Endothelial cell (in vitro differentiated cells): ENCODE measurements around the gene GRM6. TPM values are rescaled to one million over a fixed set of nuclear protein-coding genes. Genes with fewer than 3 reads are reported as not detected.
A peak's percentile ranks its signal among the peaks of the same experiment; 100 is the strongest.

Experiments
- DNase-seq: peaks from one replicate; pipeline ENCODE4 v3.0.0; 2021; ENCODE audit warnings: low spot score
- H3K27ac Mint-ChIP-seq: one replicate; pipeline ENCODE4 v1.8.0; 2021; ENCODE audit warnings: mixed read lengths, inconsistent platforms; ENCODE audit not compliant: unreplicated experiment
- H3K27me3 Mint-ChIP-seq: one replicate; pipeline ENCODE4 v1.8.0; 2021; ENCODE audit warnings: mild to moderate bottlenecking, moderate library complexity, mixed read lengths, inconsistent platforms; ENCODE audit not compliant: unreplicated experiment
- H3K36me3 Mint-ChIP-seq: one replicate; pipeline ENCODE4 v1.8.0; 2021; ENCODE audit warnings: mild to moderate bottlenecking, low read depth, mixed read lengths, inconsistent platforms; ENCODE audit not compliant: unreplicated experiment
- H3K4me1 Mint-ChIP-seq: one replicate; pipeline ENCODE4 v1.8.0; 2021; ENCODE audit warnings: mild to moderate bottlenecking, mixed read lengths, inconsistent platforms; ENCODE audit not compliant: unreplicated experiment
- H3K4me3 Mint-ChIP-seq: one replicate; pipeline ENCODE4 v1.8.0; 2021; ENCODE audit warnings: mild to moderate bottlenecking, mixed read lengths, inconsistent platforms; ENCODE audit not compliant: unreplicated experiment
- H3K9me3 Mint-ChIP-seq: one replicate; pipeline ENCODE4 v1.8.0; 2021; ENCODE audit warnings: mixed read lengths, inconsistent platforms; ENCODE audit not compliant: unreplicated experiment
- total RNA-seq: library from RNA; stranded (reverse); fragmentation: NEBNext Ultra II Directional; extraction: Animal tissue kit (Norgen Biotek cat#: 25700); gene quantifications from one replicate; pipeline ENCODE4 v1.2.1, GENCODE V29; 2021; ENCODE audit not compliant: unreplicated experiment
- TF ChIP-seq, protein P1 (sequence below): fragments of 200-600 bp; sonication (generic); IDR thresholded peaks from one replicate; pipeline ENCODE4 v1.5.0; 2021; ENCODE audit warnings: antibody characterized with exemption; ENCODE audit not compliant: unreplicated experiment

The GRM6 gene
- total RNA-seq, 1 donor from 2014 or later, result not detected

DNA sequence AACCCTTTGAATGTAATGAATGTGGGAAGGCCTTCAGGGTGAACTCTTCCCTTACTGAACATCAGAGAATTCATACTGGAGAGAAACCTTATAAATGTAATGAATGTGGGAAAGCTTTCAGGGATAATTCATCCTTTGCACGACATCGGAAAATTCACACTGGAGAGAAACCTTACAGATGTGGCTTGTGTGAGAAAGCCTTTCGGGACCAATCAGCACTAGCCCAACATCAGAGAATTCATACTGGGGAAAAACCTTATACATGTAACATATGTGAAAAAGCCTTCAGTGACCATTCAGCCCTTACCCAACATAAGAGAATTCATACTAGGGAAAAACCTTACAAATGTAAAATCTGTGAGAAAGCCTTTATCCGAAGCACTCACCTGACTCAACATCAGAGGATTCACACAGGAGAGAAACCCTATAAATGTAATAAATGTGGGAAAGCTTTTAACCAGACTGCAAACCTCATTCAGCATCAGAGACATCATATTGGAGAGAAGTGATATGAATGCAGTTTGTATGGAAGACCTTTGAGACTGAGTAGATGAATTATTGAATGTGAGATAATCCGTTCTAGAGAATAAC, 29.6 kb downstream of the GRM6 start:
- Mint-ChIP-seq H3K4me1 (no peaks in the 10 kb centered on the region), H3K27me3 (peaks cover 13% of the 10 kb centered on the region), H3K4me3 (no peak overlapping the region), H3K9me3 (peaks cover 51% of the 10 kb centered on the region), H3K36me3 (peaks cover 40% of the 10 kb centered on the region), H3K27ac (no peak overlapping the region)
- TF ChIP-seq, protein P1, sequence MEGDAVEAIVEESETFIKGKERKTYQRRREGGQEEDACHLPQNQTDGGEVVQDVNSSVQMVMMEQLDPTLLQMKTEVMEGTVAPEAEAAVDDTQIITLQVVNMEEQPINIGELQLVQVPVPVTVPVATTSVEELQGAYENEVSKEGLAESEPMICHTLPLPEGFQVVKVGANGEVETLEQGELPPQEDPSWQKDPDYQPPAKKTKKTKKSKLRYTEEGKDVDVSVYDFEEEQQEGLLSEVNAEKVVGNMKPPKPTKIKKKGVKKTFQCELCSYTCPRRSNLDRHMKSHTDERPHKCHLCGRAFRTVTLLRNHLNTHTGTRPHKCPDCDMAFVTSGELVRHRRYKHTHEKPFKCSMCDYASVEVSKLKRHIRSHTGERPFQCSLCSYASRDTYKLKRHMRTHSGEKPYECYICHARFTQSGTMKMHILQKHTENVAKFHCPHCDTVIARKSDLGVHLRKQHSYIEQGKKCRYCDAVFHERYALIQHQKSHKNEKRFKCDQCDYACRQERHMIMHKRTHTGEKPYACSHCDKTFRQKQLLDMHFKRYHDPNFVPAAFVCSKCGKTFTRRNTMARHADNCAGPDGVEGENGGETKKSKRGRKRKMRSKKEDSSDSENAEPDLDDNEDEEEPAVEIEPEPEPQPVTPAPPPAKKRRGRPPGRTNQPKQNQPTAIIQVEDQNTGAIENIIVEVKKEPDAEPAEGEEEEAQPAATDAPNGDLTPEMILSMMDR, result no peak
- no peak for DNase-seq

DNA sequence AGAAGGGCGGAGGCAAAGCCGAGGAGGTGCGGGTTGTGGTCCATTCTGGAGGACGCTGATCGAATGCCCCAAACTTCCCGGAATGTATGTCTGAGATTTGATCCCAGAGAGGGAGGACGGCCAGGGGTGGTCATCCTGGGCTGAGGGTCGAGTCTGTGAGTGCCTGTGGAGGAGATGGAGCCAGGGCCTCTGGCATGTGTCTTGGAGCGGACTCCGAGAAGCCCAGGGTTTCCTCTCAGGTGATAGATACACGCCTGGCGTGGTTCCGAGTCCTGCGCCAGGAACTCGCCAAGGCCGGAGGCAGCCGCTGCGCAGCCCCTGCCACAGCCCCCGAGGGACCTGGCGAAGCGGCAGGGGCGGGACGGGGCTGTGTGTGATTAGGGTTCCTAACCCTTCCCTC, 53.8 kb downstream of the GRM6 start:
- peaks cover 56% of the 10 kb centered on the region for H3K9me3 Mint-ChIP-seq
- DNase-seq, result no peak

DNA sequence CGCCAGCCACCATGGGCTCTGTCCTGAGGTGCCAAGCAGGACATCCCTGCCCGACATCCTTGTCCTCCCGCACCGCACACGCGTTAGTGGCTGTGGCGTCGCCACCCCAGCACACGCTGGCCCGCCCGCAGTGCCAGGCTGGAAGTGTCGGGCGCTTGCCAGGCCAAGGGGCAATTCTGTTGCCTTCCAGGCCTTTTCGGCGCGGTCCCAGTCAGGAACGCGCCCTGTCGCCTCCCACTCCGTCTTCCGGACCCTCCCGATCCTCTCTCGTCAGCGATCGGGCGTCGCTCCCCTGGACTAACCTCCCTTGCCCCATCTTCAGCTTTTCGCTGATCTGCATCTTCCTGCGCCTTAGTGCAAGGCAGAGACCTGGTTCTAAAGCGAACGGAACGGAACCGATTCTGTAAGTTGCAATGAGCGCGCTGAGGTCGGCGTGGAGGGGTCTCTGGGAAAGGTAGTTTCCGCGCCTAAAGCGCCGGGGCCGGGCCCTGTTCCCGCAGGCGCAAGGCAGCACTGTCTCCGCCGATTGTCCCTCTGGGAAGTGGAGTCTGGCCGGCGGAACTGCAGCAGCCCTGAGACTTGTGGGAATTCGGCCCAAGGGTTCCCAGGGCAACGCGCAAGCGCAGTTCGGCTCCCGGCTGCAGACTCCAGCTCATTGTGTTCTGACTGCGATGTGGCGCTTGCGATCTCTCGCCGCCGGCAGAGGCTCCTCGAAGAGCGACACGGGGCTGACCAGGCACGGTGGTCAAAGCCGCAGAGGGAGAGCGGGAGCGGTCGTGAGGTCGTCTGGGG, 54.4 kb downstream of the GRM6 start, which contains the start of gene ZNF454:
Gene ZNF454, plus strand, starts transcription at position 630 of the 792 bp plus-strand sequence. CDS start 1,594 bp downstream, outside the sequence.
- Mint-ChIP-seq H3K27ac (no peak within 1 kb of the TSS), H3K4me3 (peak within 1 kb of the TSS; percentile 28)
- DNase-seq, result no peak

More for the DNA sequence above, 53.8 kb downstream of the GRM6 start:
- H3K4me3 Mint-ChIP-seq, result no peak overlapping the region
- H3K36me3 Mint-ChIP-seq, result peaks cover 35% of the 10 kb centered on the region
- H3K27ac Mint-ChIP-seq, result no peak overlapping the region
- H3K4me1 Mint-ChIP-seq, result no peaks in the 10 kb centered on the region
- peaks cover 11% of the 10 kb centered on the region for H3K27me3 Mint-ChIP-seq
- TF ChIP-seq, protein P1, result no peak

DNA sequence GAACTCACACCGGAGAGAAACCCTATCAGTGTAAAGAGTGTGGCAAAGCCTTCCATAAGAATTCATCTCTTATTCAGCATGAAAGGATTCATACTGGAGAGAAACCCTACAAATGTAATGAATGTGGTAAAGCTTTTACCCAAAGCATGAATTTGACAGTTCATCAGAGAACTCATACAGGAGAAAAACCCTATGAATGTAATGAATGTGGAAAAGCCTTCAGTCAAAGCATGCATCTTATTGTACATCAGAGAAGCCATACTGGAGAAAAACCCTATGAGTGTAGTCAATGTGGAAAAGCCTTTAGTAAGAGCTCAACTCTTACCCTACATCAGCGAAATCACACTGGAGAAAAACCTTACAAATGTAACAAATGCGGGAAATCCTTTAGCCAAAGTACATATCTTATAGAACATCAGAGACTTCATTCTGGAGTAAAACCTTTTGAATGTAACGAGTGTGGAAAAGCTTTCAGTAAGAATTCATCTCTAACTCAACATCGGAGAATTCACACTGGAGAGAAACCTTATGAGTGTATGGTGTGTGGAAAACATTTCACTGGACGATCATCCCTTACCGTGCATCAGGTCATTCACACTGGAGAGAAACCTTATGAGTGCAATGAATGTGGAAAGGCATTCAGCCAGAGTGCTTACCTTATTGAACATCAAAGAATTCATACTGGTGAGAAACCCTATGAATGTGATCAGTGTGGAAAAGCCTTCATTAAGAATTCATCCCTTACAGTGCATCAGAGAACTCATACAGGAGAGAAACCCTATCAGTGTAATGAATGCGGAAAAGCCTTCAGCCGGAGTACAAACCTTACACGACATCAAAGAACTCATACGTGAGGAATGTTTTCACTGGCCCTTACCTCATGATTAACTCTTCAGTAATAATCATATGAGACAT, 63.0 kb downstream of the GRM6 start:
- Mint-ChIP-seq H3K27me3 (peaks cover 7% of the 10 kb centered on the region), H3K9me3 (peaks cover 66% of the 10 kb centered on the region), H3K36me3 (peaks cover 50% of the 10 kb centered on the region), H3K4me3 (no peak overlapping the region), H3K27ac (no peak overlapping the region), H3K4me1 (no peaks in the 10 kb centered on the region)
- DNase-seq, result no peak
- TF ChIP-seq, protein P1, result no peak

More for the DNA sequence above, 54.4 kb downstream of the GRM6 start, which contains the start of gene ZNF454:
- TF ChIP-seq, protein P1, result no peak
- no peaks in the 10 kb centered on the region for H3K4me1 Mint-ChIP-seq
- H3K27me3 Mint-ChIP-seq, result peaks cover 11% of the 10 kb centered on the region
- H3K9me3 Mint-ChIP-seq, result peaks cover 59% of the 10 kb centered on the region
- peaks cover 33% of the 10 kb centered on the region for H3K36me3 Mint-ChIP-seq

Other genes with a start within 250 kb of the GRM6 start
- 23.6 TPM for gene ZNF354B, start 135.4 kb downstream of the GRM6 start, total RNA-seq
- gene ZFP2, start 99.4 kb downstream of the GRM6 start, total RNA-seq, result 2.8 TPM
- 0.15 TPM for gene ZNF454, start 54.1 kb downstream of the GRM6 start, total RNA-seq
- 5.9 TPM for gene ZNF879, start 28.5 kb upstream of the GRM6 start, total RNA-seq
- gene ZNF354C, start 65.1 kb upstream of the GRM6 start, total RNA-seq, result 6.0 TPM